GM21381 (cell line): ENCODE data around the gene TOMM22.

Experiments
- ATAC-seq: cut with Tn5 transposase; IDR thresholded peaks from one replicate; pipeline ENCODE4 v1.9.1; 2021; ENCODE audit warnings: mild to moderate bottlenecking, moderate library complexity; ENCODE audit not compliant: unreplicated experiment

The TOMM22 gene

DNA sequence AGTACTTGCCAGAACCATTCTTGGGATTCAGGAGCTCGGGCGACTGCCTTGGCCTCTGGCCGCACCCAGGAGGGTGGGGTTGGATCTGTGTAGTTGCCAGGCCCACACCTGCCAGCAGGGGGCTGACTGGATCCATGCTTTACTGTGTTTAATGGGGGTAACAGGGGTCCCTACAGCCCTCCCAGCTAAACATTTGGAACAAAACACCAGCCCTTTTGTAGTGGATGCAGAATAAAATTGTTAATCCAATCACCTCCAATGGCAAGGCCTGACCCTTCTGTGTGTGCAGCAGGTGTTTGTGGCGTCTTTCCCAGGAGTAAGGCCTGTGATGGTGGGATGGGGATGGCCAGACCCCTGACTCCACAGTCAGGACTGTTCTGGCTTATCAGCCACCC, 51.6 kb downstream of the TOMM22 start:
- no peak for ATAC-seq

DNA sequence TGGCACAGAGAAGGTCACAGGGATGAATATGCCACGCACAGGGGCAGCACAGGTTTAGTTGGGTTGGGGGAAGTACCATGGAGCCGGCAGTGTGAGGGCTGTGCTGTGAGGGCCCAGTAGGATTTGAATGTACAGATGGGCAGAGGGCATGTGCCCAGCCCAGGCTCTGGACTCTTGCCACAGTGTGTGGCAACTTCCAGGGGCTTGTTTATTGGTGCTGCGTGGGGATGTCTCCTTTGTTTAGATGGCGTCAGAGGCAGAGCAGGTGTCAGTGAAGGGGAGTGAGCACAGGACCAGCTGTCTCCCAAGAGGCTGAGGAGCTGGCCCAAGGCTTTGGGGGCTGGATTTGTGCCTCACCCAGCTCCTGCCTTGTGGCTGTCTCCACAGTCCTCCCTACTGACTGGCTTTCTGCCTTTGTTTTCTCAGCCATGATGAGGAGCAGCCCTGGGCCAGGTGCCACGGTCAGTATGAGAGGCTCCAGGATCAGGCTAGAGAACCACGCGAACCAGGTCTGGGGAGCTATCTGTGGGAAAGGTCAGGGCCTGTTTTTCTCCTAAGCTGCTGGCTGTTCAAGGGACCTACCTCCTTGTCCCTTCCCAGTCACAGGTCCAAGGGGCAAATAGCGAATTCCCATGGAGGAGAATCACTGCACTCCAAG, 52.1 kb downstream of the TOMM22 start:
- no peak for ATAC-seq

DNA sequence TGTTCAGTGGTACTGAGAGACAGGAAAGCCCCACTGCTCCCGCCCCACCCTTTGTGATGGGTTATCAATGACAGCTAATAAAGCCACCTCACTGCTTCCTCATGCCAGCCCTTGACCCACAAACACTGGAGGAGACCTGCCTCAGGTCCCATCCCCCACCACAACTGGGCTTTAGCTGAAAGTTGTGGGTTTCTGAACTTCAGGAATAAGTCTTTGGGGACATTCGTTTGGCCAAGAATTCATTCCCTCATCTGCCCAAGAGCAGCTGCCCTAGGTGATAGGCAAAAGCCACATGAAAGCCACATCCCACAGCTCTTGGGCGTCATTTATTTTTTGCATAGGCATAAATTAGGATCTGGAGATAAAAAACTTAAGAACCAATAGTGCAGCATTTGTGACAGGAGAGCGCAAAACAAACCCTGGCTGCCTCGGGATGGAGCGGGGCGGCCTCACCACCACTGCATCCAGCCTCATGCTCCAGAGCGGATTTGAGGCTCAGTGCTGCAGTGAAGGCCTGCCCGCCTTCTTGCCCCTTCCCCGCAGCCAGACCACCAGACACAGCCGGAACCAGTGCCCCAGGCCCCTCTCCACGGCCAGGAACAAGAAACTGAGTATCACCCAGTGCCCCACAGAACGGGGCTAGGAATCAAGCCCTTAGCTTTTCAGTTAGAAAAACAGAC, 52.8 kb downstream of the TOMM22 start:
- ATAC-seq = no peak
